GM23248 (cell line): ENCODE results near the gene VILL.

Experiments used
- EZH2 ChIP-seq: fragments of 200-600 bp; sonication (generic); IDR thresholded peaks from 2 replicates; pipeline ENCODE4 v1.6.1; 2018; ENCODE audit warnings: antibody characterized with exemption, mild to moderate bottlenecking; ENCODE audit not compliant: insufficient read depth, poor library complexity, severe bottlenecking
- EZH2phosphoT487 ChIP-seq: fragments of 200-600 bp; sonication (generic); IDR thresholded peaks from 2 replicates; pipeline ENCODE4 v1.6.1; 2018; ENCODE audit warnings: antibody characterized with exemption, moderate library complexity, mild to moderate bottlenecking, low read depth; ENCODE audit not compliant: insufficient read depth

GRCh38 chr3:37945807-37946530 lies 44.6 kb upstream of the VILL start:
- TF ChIP-seq EZH2 (no peak), EZH2phosphoT487 (no peak)
